Activated CD4-positive, alpha-beta T cell treated with anti-CD3 and anti-CD28 coated beads, Interleukin-2, amount 50 U/mL, for 24 hours (primary cell): Measurements from ENCODE around the gene CDH23.

Source experiments
- DNase-seq, 2 donors: peaks; one replicate each; pipeline ENCODE4 v3.0.0-alpha.2; 2020; ENCODE audit warnings: low read depth in 1 of 2, low spot score in 1 of 2

The CDH23 gene

GRCh38 chr10:71750986-71751385 lies 354.3 kb downstream of the CDH23 start:
- DNase-seq: no peak

GRCh38 chr10:71751515-71752224 lies 354.9 kb downstream of the CDH23 start:
- no peak for DNase-seq

GRCh38 chr10:71752391-71753090 lies 355.8 kb downstream of the CDH23 start:
- DNase-seq: no peak

- DNase-seq: no peak
Observed at GRCh38 chr10:71753091-71753959, 356.6 kb downstream of the CDH23 start.

- no peak for DNase-seq
Observed at GRCh38 chr10:71753960-71754505, 357.3 kb downstream of the CDH23 start.

GRCh38 chr10:71754562-71754961 lies 357.8 kb downstream of the CDH23 start:
- DNase-seq: no peak

- no peak for DNase-seq
Observed at GRCh38 chr10:71755179-71755879, 358.6 kb downstream of the CDH23 start.

- no peak for DNase-seq
Observed at GRCh38 chr10:71756311-71757191, 359.8 kb downstream of the CDH23 start.

GRCh38 chr10:71757399-71757922 lies 360.7 kb downstream of the CDH23 start:
- DNase-seq: no peak

GRCh38 chr10:71761105-71761511 lies 364.4 kb downstream of the CDH23 start:
- DNase-seq: no peak

GRCh38 chr10:71761541-71762113 lies 364.9 kb downstream of the CDH23 start:
- no peak for DNase-seq

GRCh38 chr10:71762324-71762723 lies 365.6 kb downstream of the CDH23 start:
- no peak for DNase-seq

GRCh38 chr10:71763352-71764127 lies 366.8 kb downstream of the CDH23 start:
- no peak for DNase-seq

GRCh38 chr10:71765176-71765904 lies 368.6 kb downstream of the CDH23 start:
- DNase-seq: no peak

GRCh38 chr10:71765906-71766716 lies 369.4 kb downstream of the CDH23 start:
- DNase-seq: no peak

- no peak for DNase-seq
Observed at GRCh38 chr10:71766717-71767419, 370.1 kb downstream of the CDH23 start.
